ENCODE results near the gene PIAS4.

The PIAS4 gene

GRCh38 chr19:3987619-3988371 lies 19.7 kb upstream of the PIAS4 start:
- TF ChIP-seq GLIS3 (CRISPR knock-in tag; IDR thresholded peaks at IDR 0.05): no peak
- no peak for TF ChIP-seq TSHZ2 (CRISPR knock-in tag; IDR thresholded peaks at IDR 0.05)
- TF ChIP-seq ZNF565 (CRISPR knock-in tag; conservative IDR thresholded peaks at IDR 0.05; ENCODE audit: low read depth): no peak
- TF ChIP-seq ZNF8 (CRISPR knock-in tag; IDR thresholded peaks at IDR 0.05): no peak
- no peak for TF ChIP-seq PATZ1 (CRISPR knock-in tag; IDR thresholded peaks at IDR 0.05; ENCODE audit: borderline replicate concordance)
- TF ChIP-seq ESRRG (CRISPR knock-in tag; IDR thresholded peaks at IDR 0.05): no peak
- TF ChIP-seq PPARA (CRISPR knock-in tag; IDR thresholded peaks at IDR 0.05; ENCODE audit: borderline replicate concordance): no peak
- no peak for TF ChIP-seq ZC3H10 (CRISPR knock-in tag; IDR thresholded peaks at IDR 0.05)
- TF ChIP-seq OSR1 (CRISPR knock-in tag; IDR thresholded peaks at IDR 0.05): no peak
- no peak for TF ChIP-seq CREB5 (CRISPR knock-in tag; IDR thresholded peaks at IDR 0.05; ENCODE audit: low read depth)
- TF ChIP-seq CSRNP3 (CRISPR knock-in tag; IDR thresholded peaks at IDR 0.05): no peak
- no peak for TF ChIP-seq ZNF70 (CRISPR knock-in tag; IDR thresholded peaks at IDR 0.05)
- TF ChIP-seq ISL1 (CRISPR knock-in tag; IDR thresholded peaks at IDR 0.05): no peak
- no peak for TF ChIP-seq RARB (CRISPR knock-in tag; IDR thresholded peaks at IDR 0.05)
- peak; percentile 8 for ATAC-seq

GRCh38 chr19:3990815-3991117 lies 16.8 kb upstream of the PIAS4 start:
- TF ChIP-seq ZC3H10 (CRISPR knock-in tag; IDR thresholded peaks at IDR 0.05): no peak
- no peak for TF ChIP-seq CSDC2 (CRISPR knock-in tag; IDR thresholded peaks at IDR 0.05)
- TF ChIP-seq SNAI2 (CRISPR knock-in tag; IDR thresholded peaks at IDR 0.05): no peak
- TF ChIP-seq CSRNP3 (CRISPR knock-in tag; IDR thresholded peaks at IDR 0.05): no peak
- no peak for TF ChIP-seq ZFP3 (CRISPR knock-in tag; IDR thresholded peaks at IDR 0.05)
- no peak for TF ChIP-seq ZNF565 (CRISPR knock-in tag; conservative IDR thresholded peaks at IDR 0.05; ENCODE audit: low read depth)
- no peak for TF ChIP-seq BACH2 (CRISPR knock-in tag; IDR thresholded peaks at IDR 0.05; ENCODE audit: borderline replicate concordance)
- no peak for TF ChIP-seq PATZ1 (CRISPR knock-in tag; IDR thresholded peaks at IDR 0.05; ENCODE audit: borderline replicate concordance)
- TF ChIP-seq TCF4 (CRISPR knock-in tag; IDR thresholded peaks at IDR 0.05; ENCODE audit: borderline replicate concordance): no peak
- TF ChIP-seq ARNTL (CRISPR knock-in tag; IDR thresholded peaks at IDR 0.05; ENCODE audit: borderline replicate concordance, low read depth): no peak
- TF ChIP-seq ESRRG (CRISPR knock-in tag; IDR thresholded peaks at IDR 0.05): no peak
- no peak for TF ChIP-seq CREB5 (CRISPR knock-in tag; IDR thresholded peaks at IDR 0.05; ENCODE audit: low read depth)
- no peak for ATAC-seq
